Lower leg skin (tissue), 4 donors: Measurements from ENCODE around the gene SLC25A33. TPM values are rescaled to one million over a fixed set of nuclear protein-coding genes. Genes with fewer than 3 reads are reported as not detected.

ENCODE experiments used
- DNase-seq, 2 donors: peaks; one replicate each; pipeline ENCODE4 v3.0.0-alpha.2; 2019; ENCODE audit warnings: low spot score in 2 of 2
- H3K4me3 ChIP-seq: fragments of 200-600 bp; sonication (generic); 2 replicates; pipeline ENCODE4 v1.5.1; 2017; ENCODE audit warnings: mild to moderate bottlenecking, low read depth; ENCODE audit not compliant: poor library complexity, severe bottlenecking
- CTCF ChIP-seq, 3 donors: fragments of 450-650 bp; IDR thresholded peaks; one replicate each; pipeline ENCODE4 v1.5.1; 2016; ENCODE audit warnings: antibody characterized with exemption in 3 of 3, mild to moderate bottlenecking in 3 of 3, moderate library complexity in 2 of 3
- POLR2A ChIP-seq, 2 donors: fragments of 450-650 bp; IDR thresholded peaks; one replicate each; pipeline ENCODE4 v1.6.1; 2016 to 2017; ENCODE audit warnings: antibody characterized with exemption in 2 of 2, mild to moderate bottlenecking in 1 of 2, moderate library complexity in 1 of 2
- WGBS, 2 donors: methylation state at CpG; one replicate each; pipeline ENCODE4 v1.1.5; 2018; 5-methylcytosine and 5-hydroxymethylcytosine counted together
- intact Hi-C: fragments of 100-400 bp; cut with DNase I; formaldehyde crosslinking; loops from one replicate; pipeline ENCODE4 v1.15.0; 2023; ENCODE audit warnings: low total_unique reads
- total RNA-seq, 4 donors: library from RNA; depleted of rRNA; stranded (reverse); fragments of >200 nt; gene quantifications; one replicate each; pipeline ENCODE4 v1.1.0, GENCODE V29; 2016

The SLC25A33 gene
- total RNA-seq, 4 donors from 2014 or later: 2.2 to 6.9 (median 4.8) TPM

GRCh38 chr1:9610548-9610947 is 71.3 kb downstream of the SLC25A33 start:
- TF ChIP-seq POLR2A (IDR thresholded peaks at IDR 0.05): no peak
- no peak for TF ChIP-seq CTCF (IDR thresholded peaks at IDR 0.05)
- H3K4me3 ChIP-seq: no peak overlapping the region
- intact Hi-C loops: no loop called here
- DNase-seq: no peak
- 91 to 94% methylated on average over 25 of the region's 25 CpGs for WGBS, 2 donors

GRCh38 chr1:9611716-9612115 is 72.5 kb downstream of the SLC25A33 start:
- intact Hi-C loops: no loop called here

GRCh38 chr1:9612162-9612845 is 73.0 kb downstream of the SLC25A33 start:
- DNase-seq: no peak
- 74 to 87% methylated on average over 10 to 11 of the region's 11 CpGs for WGBS, 2 donors
- intact Hi-C loops: no loop called here
- TF ChIP-seq CTCF (IDR thresholded peaks at IDR 0.05) (no peak), POLR2A (IDR thresholded peaks at IDR 0.05) (no peak)
- no peak overlapping the region for H3K4me3 ChIP-seq

More at GRCh38 chr1:9611716-9612115, 72.5 kb downstream of the SLC25A33 start:
- H3K4me3 ChIP-seq: no peak overlapping the region
- no peak for DNase-seq
- TF ChIP-seq CTCF (IDR thresholded peaks at IDR 0.05) (no peak), POLR2A (IDR thresholded peaks at IDR 0.05) (no peak)
- WGBS, 2 donors: 83 to 91% methylated on average over 11 to 13 of the region's 13 CpGs

GRCh38 chr1:9612871-9613624 is 73.8 kb downstream of the SLC25A33 start:
- intact Hi-C loops: no loop called here
- TF ChIP-seq CTCF (IDR thresholded peaks at IDR 0.05): no peak
- no peak for TF ChIP-seq POLR2A (IDR thresholded peaks at IDR 0.05)
- no peak for DNase-seq
- 67 to 90% methylated on average over 5 to 18 of the region's 20 CpGs for WGBS, 2 donors
- no peak overlapping the region for H3K4me3 ChIP-seq

- DNase-seq: no peak
Measured at GRCh38 chr1:9613625-9614299, 74.5 kb downstream of the SLC25A33 start.

More at GRCh38 chr1:9613625-9614299, 74.5 kb downstream of the SLC25A33 start:
- TF ChIP-seq POLR2A (IDR thresholded peaks at IDR 0.05) (no peak), CTCF (IDR thresholded peaks at IDR 0.05) (no peak)
- intact Hi-C loops: no loop called here
- WGBS, 2 donors: 80 to 89% methylated on average over 14 to 17 of the region's 17 CpGs
- H3K4me3 ChIP-seq: no peak overlapping the region
